Measurements from ENCODE around the gene FADS1. TPM values are rescaled to one million over a fixed set of nuclear protein-coding genes. Genes with fewer than 3 reads are reported as not detected.

Gene FADS1
- total RNA-seq, 1 experiment from 2014 or later = 186 TPM

DNA sequence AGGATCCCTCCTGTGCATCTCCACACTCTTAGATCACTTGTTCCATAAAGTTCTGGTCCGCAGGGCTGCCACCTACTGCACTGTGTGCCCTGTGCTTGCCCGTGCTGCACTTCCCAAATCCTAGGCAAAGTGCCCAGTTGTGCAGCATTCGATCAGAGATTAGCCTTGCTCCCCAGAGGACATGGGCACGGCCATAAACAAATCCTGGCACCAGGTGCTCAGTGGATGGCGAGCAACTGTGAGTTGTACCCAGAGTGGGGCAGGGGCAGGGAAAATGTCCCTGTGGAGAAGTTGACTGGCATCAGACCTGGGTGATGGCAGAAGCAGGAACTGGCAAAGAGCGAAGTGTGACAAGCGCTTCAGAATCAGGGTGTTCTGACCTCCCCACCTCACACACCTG, 16.0 kb upstream of the FADS1 start:
- H3K4me1 ChIP-seq (ENCODE audit: control insufficient read depth, insufficient read depth, low read length) = peaks cover 55% of the 10 kb centered on the region
- POLR2A ChIA-PET = no interaction called here
- no peaks in the 10 kb centered on the region for H3K9me3 ChIP-seq (ENCODE audit: control insufficient read depth, insufficient read depth, low read depth, low read length)
- H3K27me3 ChIP-seq (ENCODE audit: control insufficient read depth, insufficient read depth, low read length) = no peaks in the 10 kb centered on the region
- in situ Hi-C loops (cut with HindIII; ENCODE audit: low pct_unique_long_range_greater_than_20kb, low sequenced_read_pairs) (no loop called here), intact Hi-C loops (cut with micrococcal nuclease; ENCODE audit: unreplicated experiment) (no loop called here)
- H3K36me3 ChIP-seq (ENCODE audit: control insufficient read depth, insufficient read depth, low read length) = no peaks in the 10 kb centered on the region
- ATAC-seq (no peak), DNase-seq (ENCODE audit: low read depth, low spot score) (no peak)
- BruUV-seq (replicated peaks) = no TSS peak
- 0 out of 4 replicates have a peak overlapping the region, but pooled peaks of 1 of the 2 experiments have one; percentile 6 for H3K4me3 ChIP-seq (ENCODE audit: low read depth in 2 of 2, low read length in 2 of 2)
- CTCF ChIA-PET = no interaction called here
- TF ChIP-seq SIN3A (IDR thresholded peaks at IDR 0.05; ENCODE audit: borderline replicate concordance, insufficient read depth, low read depth, low read length) (no peak), POLR2AphosphoS5 (IDR thresholded peaks at IDR 0.05; ENCODE audit: low read depth, low read length) (no peak), TCF7L2 (IDR thresholded peaks at IDR 0.05; ENCODE audit: low read depth, low read length) (no peak)
- TF ChIP-seq, protein P1, sequence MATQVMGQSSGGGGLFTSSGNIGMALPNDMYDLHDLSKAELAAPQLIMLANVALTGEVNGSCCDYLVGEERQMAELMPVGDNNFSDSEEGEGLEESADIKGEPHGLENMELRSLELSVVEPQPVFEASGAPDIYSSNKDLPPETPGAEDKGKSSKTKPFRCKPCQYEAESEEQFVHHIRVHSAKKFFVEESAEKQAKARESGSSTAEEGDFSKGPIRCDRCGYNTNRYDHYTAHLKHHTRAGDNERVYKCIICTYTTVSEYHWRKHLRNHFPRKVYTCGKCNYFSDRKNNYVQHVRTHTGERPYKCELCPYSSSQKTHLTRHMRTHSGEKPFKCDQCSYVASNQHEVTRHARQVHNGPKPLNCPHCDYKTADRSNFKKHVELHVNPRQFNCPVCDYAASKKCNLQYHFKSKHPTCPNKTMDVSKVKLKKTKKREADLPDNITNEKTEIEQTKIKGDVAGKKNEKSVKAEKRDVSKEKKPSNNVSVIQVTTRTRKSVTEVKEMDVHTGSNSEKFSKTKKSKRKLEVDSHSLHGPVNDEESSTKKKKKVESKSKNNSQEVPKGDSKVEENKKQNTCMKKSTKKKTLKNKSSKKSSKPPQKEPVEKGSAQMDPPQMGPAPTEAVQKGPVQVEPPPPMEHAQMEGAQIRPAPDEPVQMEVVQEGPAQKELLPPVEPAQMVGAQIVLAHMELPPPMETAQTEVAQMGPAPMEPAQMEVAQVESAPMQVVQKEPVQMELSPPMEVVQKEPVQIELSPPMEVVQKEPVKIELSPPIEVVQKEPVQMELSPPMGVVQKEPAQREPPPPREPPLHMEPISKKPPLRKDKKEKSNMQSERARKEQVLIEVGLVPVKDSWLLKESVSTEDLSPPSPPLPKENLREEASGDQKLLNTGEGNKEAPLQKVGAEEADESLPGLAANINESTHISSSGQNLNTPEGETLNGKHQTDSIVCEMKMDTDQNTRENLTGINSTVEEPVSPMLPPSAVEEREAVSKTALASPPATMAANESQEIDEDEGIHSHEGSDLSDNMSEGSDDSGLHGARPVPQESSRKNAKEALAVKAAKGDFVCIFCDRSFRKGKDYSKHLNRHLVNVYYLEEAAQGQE (IDR thresholded peaks at IDR 0.05; ENCODE audit: insufficient read depth in 1 of 2, low read depth in 2 of 2, low read length in 1 of 2) = no peak
- TF ChIP-seq, protein P2, sequence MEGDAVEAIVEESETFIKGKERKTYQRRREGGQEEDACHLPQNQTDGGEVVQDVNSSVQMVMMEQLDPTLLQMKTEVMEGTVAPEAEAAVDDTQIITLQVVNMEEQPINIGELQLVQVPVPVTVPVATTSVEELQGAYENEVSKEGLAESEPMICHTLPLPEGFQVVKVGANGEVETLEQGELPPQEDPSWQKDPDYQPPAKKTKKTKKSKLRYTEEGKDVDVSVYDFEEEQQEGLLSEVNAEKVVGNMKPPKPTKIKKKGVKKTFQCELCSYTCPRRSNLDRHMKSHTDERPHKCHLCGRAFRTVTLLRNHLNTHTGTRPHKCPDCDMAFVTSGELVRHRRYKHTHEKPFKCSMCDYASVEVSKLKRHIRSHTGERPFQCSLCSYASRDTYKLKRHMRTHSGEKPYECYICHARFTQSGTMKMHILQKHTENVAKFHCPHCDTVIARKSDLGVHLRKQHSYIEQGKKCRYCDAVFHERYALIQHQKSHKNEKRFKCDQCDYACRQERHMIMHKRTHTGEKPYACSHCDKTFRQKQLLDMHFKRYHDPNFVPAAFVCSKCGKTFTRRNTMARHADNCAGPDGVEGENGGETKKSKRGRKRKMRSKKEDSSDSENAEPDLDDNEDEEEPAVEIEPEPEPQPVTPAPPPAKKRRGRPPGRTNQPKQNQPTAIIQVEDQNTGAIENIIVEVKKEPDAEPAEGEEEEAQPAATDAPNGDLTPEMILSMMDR (IDR thresholded peaks at IDR 0.05) = no peak
- H3K27ac ChIP-seq (ENCODE audit: low read length) = no peak overlapping the region

DNA sequence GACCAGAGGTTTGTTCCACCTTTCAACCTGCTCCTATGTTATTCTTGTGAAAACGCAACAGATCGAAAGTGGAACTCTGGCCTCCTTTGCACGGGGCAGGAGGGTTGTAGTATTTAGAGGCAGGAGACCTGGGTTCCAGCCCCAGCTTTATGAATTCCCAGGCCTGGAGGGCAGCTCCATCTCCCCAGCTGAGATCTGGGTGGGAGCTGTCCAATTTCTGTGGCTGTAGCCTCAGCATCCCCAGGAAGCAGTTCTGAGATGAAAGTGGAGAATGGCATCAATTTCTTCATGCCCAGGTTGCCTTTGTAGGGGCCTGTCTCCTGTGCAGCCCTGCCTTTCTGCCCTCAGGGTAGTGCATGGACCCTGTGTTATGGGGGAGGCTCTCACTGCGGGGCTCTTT, 15.4 kb upstream of the FADS1 start:
- H3K4me3 ChIP-seq (ENCODE audit: low read depth in 2 of 2, low read length in 2 of 2) = peak overlapping the region in 1 of 2 experiments; percentile 82; a peak in 1 of 4 replicates
- no peak for TF ChIP-seq TCF7L2 (IDR thresholded peaks at IDR 0.05; ENCODE audit: low read depth, low read length)
- TF ChIP-seq, protein P1 (IDR thresholded peaks at IDR 0.05; ENCODE audit: insufficient read depth in 1 of 2, low read depth in 2 of 2, low read length in 1 of 2) = peak in 1 of 2 experiments; percentile 40; a peak in 1 of 4 replicates
- TF ChIP-seq, protein P2 (IDR thresholded peaks at IDR 0.05) = no peak
- no peak for TF ChIP-seq SIN3A (IDR thresholded peaks at IDR 0.05; ENCODE audit: borderline replicate concordance, insufficient read depth, low read depth, low read length)
- TF ChIP-seq POLR2AphosphoS5 (IDR thresholded peaks at IDR 0.05; ENCODE audit: low read depth, low read length) = no peak
- no TSS peak for BruUV-seq (replicated peaks)
- intact Hi-C loops (cut with micrococcal nuclease; ENCODE audit: unreplicated experiment) = no loop called here
- no peak for DNase-seq (ENCODE audit: low read depth, low spot score)
- POLR2A ChIA-PET = no interaction called here
- ATAC-seq = no peak
- peaks cover 55% of the 10 kb centered on the region for H3K4me1 ChIP-seq (ENCODE audit: control insufficient read depth, insufficient read depth, low read length)
- in situ Hi-C loops (cut with HindIII; ENCODE audit: low pct_unique_long_range_greater_than_20kb, low sequenced_read_pairs) = no loop called here
- H3K27ac ChIP-seq (ENCODE audit: low read length) = no peak overlapping the region
- H3K27me3 ChIP-seq (ENCODE audit: control insufficient read depth, insufficient read depth, low read length) = no peaks in the 10 kb centered on the region
- no peaks in the 10 kb centered on the region for H3K9me3 ChIP-seq (ENCODE audit: control insufficient read depth, insufficient read depth, low read depth, low read length)
- CTCF ChIA-PET = no interaction called here
- H3K36me3 ChIP-seq (ENCODE audit: control insufficient read depth, insufficient read depth, low read length) = no peaks in the 10 kb centered on the region
